ENCODE data around the gene HDAC8.
A peak's percentile ranks its signal among the peaks of the same experiment; 100 is the strongest.

Gene HDAC8

DNA sequence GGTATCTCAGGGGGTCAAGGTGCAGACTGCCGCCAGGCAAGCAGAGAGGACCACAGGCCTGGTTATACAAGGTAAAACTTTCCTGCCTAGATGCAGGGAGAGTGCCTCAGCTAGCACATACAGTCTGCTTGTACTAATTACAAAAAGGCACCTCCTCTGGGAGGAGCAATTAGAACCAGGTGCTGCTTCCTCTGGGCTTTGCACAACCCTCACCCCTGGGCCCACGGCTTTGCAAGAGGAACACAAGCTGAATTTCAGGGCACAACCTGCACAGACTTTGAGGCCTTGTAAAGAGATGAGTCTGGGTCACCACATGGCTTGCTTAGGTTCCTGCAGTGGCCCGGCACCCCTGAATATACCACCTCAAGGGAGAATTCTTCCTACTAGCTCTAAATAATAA, 257.8 kb downstream of the HDAC8 start:
- no peak for DNase-seq (ENCODE audit: low read depth)
- H3K4me3 ChIP-seq (ENCODE audit: low read length) = no peak overlapping the region
- TF ChIP-seq, protein P1, sequence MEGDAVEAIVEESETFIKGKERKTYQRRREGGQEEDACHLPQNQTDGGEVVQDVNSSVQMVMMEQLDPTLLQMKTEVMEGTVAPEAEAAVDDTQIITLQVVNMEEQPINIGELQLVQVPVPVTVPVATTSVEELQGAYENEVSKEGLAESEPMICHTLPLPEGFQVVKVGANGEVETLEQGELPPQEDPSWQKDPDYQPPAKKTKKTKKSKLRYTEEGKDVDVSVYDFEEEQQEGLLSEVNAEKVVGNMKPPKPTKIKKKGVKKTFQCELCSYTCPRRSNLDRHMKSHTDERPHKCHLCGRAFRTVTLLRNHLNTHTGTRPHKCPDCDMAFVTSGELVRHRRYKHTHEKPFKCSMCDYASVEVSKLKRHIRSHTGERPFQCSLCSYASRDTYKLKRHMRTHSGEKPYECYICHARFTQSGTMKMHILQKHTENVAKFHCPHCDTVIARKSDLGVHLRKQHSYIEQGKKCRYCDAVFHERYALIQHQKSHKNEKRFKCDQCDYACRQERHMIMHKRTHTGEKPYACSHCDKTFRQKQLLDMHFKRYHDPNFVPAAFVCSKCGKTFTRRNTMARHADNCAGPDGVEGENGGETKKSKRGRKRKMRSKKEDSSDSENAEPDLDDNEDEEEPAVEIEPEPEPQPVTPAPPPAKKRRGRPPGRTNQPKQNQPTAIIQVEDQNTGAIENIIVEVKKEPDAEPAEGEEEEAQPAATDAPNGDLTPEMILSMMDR (IDR thresholded peaks at IDR 0.05; ENCODE audit: insufficient read depth, low read depth, low read length, missing control alignments) = no peak

DNA sequence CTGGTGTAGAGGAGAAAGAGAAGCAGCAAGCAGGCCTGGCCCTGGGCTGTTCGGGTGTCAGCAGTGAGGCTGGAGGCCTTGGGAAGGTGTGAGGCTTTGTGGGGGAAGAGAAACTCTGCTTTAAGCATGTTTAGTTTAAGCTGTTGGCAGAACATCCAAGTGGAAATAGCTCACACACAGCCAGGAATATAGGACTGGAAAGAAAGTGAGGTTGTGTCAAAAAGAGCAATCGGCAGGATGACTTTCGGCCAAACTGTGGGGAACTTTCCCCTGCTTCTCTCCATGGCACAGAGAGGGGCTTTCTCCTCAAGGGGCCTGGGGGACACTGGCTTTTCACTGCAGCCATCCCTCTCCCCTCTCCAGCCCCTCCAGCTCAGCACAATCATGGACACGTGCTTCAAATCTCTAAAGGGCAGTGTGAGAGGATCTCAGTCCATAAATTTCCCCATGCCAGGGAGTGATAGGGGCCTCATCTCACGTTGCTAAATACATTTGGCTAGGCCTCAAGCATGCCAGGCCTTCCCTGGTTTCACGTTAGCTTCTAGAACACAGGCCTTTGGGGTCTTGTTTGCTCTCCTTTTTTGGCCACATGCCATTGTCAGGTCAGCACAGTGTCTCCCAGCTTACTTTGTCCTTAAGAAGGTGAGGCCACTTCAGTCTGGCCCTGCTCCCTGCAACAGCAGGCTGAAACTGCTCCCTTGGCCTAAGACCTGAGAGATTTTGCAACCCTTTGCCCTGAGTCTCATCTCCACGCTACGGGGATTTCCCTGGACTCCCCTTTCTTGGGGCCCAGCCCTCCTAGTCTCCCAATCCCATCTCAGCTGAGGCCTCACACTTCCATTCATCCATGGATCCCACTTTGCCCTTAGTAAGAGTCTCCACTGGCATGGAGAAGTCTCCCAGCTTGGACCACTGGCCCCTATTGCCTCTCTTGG, 258.7 kb downstream of the HDAC8 start:
- TF ChIP-seq, protein P1 (IDR thresholded peaks at IDR 0.05; ENCODE audit: insufficient read depth, low read depth, low read length, missing control alignments) = no peak
- DNase-seq (ENCODE audit: low read depth) = no peak
- no peak overlapping the region for H3K4me3 ChIP-seq (ENCODE audit: low read length)

DNA sequence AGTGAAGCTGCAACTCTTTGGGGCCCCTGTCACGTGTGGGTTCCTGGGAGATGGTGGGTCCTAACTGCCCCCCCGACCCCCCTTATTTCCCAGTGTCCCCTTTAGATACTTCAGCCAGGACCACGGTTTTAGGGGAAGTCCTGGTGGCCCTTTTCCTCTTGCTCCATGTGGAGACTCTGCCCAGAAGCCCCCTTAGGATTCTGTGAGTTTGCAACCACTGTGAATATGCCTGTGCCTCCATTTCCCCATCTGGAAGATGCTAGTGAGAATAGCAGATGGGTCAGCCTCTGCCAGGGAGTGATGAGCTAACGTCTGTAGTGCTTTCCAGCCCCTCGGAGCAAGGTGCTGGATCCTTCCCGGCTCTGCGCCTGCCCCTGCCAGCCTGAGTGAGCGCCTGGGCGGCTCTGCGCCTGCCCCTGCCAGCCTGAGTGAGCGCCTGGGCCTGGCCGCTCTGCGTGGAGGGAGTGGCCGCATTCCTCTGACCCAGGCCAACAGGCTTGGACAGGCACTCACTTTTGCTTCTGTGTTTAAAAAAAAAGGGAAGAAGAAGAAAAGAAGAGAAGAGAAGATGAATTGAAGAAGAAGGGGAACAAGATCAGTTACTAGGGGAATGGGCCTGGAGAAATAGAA, 260.2 kb downstream of the HDAC8 start:
- H3K4me3 ChIP-seq (ENCODE audit: low read length) = no peak overlapping the region
- TF ChIP-seq, protein P1 (IDR thresholded peaks at IDR 0.05; ENCODE audit: insufficient read depth, low read depth, low read length, missing control alignments) = no peak
- peak; percentile 62 for DNase-seq (ENCODE audit: low read depth)

DNA sequence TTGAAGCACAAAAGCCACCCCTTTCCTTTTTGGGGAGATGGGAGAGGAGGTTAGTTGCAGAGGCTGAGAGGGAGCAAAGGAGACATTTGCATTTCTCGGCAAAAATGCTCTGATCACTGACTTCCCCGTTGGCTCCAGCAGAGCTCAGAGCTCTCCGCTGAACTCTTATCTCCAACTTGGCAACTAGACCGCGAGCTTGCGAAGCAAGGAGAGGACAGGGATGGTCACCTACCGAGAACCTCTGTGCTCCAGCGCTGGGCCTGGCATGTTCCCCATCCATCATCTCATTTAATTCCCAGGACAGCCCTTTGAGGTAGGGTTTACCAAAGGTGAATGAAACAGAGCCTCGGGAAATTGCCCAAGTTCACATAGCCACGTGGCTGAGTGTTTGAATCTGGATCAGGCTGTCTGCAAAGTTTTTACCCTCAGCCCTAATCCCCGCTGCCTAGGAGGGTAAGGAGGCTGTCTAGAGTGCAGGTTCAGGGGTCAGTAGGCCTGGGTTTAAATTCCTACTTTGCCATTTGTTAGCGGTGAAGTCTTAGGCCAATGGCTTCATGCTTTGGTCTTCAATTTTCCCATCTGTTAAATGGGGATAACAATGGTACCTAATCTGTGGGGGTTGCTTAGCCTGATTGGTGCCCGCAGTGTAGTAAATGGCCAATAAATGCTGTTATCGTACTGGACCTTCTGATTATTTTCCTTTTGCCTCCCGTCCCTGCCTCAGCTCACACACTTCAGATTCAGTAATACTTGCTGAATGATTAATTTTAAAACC, 263.2 kb downstream of the HDAC8 start:
- H3K4me3 ChIP-seq (ENCODE audit: low read length) = peak overlapping the region; percentile 26
- TF ChIP-seq, protein P1 (IDR thresholded peaks at IDR 0.05; ENCODE audit: insufficient read depth, low read depth, low read length, missing control alignments) = no peak
- no peak for DNase-seq (ENCODE audit: low read depth)

DNA sequence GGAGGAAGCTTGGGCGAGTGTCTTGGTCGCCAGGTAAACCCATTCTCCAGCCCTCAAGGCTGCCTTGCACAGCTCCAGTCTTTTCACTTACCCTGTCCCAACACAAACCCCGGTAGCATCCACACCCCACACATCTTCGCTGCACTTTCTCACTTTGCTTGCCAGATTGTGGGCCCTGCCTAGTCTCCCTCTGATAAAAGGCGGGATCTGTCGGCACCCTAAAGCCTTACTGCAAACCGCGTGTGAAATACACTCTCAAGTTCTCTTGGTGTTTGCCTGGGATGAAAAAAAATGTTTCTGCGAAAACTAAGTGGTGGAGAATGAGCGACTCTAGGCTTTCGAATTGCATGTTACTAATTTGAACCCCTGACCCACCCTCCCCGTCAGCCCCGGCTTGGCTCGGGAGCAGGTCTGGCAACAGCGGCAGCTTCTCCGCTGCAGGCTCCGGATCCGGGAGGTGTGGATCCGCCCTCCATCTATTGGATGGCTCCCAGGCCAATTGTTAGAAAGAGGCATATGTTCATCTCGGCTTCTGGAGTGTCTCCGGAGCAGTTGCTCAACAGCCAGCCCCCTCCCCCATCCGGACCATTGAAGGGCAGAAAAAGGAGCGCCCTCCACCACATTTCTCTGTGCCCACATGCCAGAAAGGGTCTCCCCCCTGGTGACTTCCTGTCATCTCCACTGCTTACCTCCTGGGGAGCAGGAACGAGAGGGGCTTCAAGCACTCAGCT, 263.9 kb downstream of the HDAC8 start:
- DNase-seq (ENCODE audit: low read depth) = peak; percentile 72
- peak overlapping the region; percentile 26 for H3K4me3 ChIP-seq (ENCODE audit: low read length)
- TF ChIP-seq, protein P1 (IDR thresholded peaks at IDR 0.05; ENCODE audit: insufficient read depth, low read depth, low read length, missing control alignments) = no peak

DNA sequence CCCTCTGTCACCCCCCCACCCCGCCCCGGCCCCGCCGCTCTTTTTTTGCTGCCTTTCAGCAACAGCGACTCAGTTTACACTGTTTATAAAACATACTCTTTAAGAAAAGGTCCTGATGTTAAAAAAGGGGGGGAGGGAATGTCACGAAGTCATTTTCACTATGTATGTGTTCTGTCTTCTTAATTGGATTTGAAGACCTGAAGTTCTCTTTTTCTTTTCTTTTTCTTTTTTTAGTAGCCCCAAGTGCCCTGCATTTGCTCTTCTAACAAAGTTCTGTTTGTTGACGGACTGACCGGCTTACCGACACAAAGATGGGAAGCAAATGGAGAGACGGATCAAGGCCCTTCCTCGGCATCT, 264.5 kb downstream of the HDAC8 start:
- TF ChIP-seq, protein P1 (IDR thresholded peaks at IDR 0.05; ENCODE audit: insufficient read depth, low read depth, low read length, missing control alignments) = no peak
- DNase-seq (ENCODE audit: low read depth) = no peak
- H3K4me3 ChIP-seq (ENCODE audit: low read length) = no peak overlapping the region
